Glutamatergic neuron (in vitro differentiated cells): ENCODE data around the gene DLAT. TPM values are rescaled to one million over a fixed set of nuclear protein-coding genes. Genes with fewer than 3 reads are reported as not detected.

ENCODE experiments used
- DNase-seq: peaks from one replicate; pipeline ENCODE4 v3.0.0; 2022
- H3K27ac Mint-ChIP-seq: one replicate; pipeline ENCODE4 v1.8.0; 2020; ENCODE audit warnings: mild to moderate bottlenecking, mixed read lengths, inconsistent platforms; ENCODE audit not compliant: unreplicated experiment
- H3K27me3 Mint-ChIP-seq: one replicate; pipeline ENCODE4 v1.8.0; 2020; ENCODE audit warnings: mild to moderate bottlenecking, moderate library complexity, mixed read lengths, inconsistent platforms; ENCODE audit not compliant: unreplicated experiment
- H3K36me3 Mint-ChIP-seq: one replicate; pipeline ENCODE4 v1.8.0; 2020; ENCODE audit warnings: mild to moderate bottlenecking, mixed read lengths, inconsistent platforms; ENCODE audit not compliant: unreplicated experiment
- H3K4me1 Mint-ChIP-seq: one replicate; pipeline ENCODE4 v1.8.0; 2020; ENCODE audit warnings: mild to moderate bottlenecking, low read depth, mixed read lengths, inconsistent platforms; ENCODE audit not compliant: unreplicated experiment
- H3K4me3 Mint-ChIP-seq: one replicate; pipeline ENCODE4 v1.8.0; 2020; ENCODE audit warnings: mild to moderate bottlenecking, mixed read lengths, inconsistent platforms; ENCODE audit not compliant: unreplicated experiment
- H3K9me3 Mint-ChIP-seq: one replicate; pipeline ENCODE4 v1.8.0; 2020; ENCODE audit warnings: mild to moderate bottlenecking, moderate library complexity, mixed read lengths, inconsistent platforms; ENCODE audit not compliant: unreplicated experiment
- total RNA-seq: library from RNA; stranded (reverse); fragmentation: NEBNext Ultra II Directional; extraction: Animal tissue kit (Norgen Biotek cat#: 25700); gene quantifications from one replicate; pipeline ENCODE4 v1.2.1, GENCODE V29; 2021; ENCODE audit not compliant: unreplicated experiment
- TF ChIP-seq, protein P1 (sequence below): fragments of 200-600 bp; sonication (generic); IDR thresholded peaks from one replicate; pipeline ENCODE4 v1.5.0; 2021; ENCODE audit not compliant: partially characterized antibody, unreplicated experiment

The DLAT gene
- total RNA-seq, 1 donor from 2014 or later = 55.0 TPM

DNA sequence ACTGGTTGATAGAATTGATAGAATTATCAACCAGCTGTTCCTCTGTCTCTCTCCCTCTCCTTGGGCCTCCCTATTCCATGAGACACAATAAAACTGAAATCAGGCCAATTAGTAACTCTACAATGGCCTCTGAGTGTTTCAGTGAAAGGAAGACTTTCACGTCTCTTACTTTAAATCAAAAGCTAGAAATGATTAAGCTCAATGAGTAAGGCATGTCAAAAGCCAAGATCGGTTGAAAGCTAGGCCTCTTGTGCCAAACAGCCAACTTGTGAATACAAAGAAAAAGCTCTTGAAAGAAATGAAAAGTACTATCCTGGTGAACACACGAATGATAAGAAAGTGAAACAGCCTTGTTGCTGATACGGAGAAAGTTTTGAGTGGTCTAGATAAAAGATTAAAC lies 32.0 kb downstream of the DLAT start:
- Mint-ChIP-seq H3K36me3 (peaks cover 4% of the 10 kb centered on the region), H3K27ac (no peak overlapping the region), H3K4me3 (no peak overlapping the region), H3K9me3 (no peaks in the 10 kb centered on the region), H3K4me1 (no peaks in the 10 kb centered on the region), H3K27me3 (peaks cover 2% of the 10 kb centered on the region)
- no peak for DNase-seq
- TF ChIP-seq, protein P1, sequence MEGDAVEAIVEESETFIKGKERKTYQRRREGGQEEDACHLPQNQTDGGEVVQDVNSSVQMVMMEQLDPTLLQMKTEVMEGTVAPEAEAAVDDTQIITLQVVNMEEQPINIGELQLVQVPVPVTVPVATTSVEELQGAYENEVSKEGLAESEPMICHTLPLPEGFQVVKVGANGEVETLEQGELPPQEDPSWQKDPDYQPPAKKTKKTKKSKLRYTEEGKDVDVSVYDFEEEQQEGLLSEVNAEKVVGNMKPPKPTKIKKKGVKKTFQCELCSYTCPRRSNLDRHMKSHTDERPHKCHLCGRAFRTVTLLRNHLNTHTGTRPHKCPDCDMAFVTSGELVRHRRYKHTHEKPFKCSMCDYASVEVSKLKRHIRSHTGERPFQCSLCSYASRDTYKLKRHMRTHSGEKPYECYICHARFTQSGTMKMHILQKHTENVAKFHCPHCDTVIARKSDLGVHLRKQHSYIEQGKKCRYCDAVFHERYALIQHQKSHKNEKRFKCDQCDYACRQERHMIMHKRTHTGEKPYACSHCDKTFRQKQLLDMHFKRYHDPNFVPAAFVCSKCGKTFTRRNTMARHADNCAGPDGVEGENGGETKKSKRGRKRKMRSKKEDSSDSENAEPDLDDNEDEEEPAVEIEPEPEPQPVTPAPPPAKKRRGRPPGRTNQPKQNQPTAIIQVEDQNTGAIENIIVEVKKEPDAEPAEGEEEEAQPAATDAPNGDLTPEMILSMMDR = no peak

DNA sequence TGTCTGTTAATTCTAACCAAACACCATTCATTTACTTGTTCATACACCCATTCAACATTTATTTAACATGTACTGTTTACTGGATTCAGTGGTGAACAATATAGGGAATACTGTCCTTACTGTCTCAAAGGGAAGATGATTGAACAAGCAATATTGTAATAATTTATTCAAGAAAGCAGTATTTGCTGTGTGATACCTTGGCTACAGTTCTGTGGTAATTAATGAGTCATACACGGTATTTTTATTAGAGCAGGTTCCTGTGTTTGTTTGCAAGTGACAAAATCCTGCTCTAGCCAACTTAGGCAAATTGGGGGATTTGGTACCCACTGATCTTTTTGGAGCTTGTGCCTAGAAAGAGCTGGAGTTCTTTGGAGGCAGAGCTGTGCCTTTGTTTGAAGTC lies 32.9 kb downstream of the DLAT start:
- H3K9me3 Mint-ChIP-seq = no peaks in the 10 kb centered on the region
- TF ChIP-seq, protein P1 = no peak
- H3K4me3 Mint-ChIP-seq = no peak overlapping the region
- peaks cover 2% of the 10 kb centered on the region for H3K27me3 Mint-ChIP-seq
- DNase-seq = no peak
- no peaks in the 10 kb centered on the region for H3K4me1 Mint-ChIP-seq
- H3K36me3 Mint-ChIP-seq = peaks cover 4% of the 10 kb centered on the region
- no peak overlapping the region for H3K27ac Mint-ChIP-seq

DNA sequence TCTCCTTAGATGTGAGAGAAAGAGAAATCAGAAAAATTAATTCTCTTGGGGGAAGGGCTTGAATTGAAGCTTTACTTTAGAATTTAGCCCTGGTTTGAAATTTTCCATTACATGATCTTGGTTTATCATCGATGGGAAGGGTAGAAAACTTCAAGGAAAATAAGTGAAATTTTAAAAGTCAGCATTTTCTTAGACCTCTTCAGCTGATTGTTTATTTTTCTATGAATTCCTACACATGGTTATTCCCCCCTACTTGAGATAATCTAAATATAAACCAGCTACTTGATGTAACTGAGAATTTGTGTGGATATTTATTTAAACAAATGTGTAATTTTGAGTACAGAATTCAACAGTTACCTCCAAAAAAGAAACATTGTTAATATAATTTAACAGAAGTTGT lies 37.7 kb downstream of the DLAT start:
- TF ChIP-seq, protein P1 = no peak
- Mint-ChIP-seq H3K9me3 (no peaks in the 10 kb centered on the region), H3K4me1 (no peaks in the 10 kb centered on the region), H3K27me3 (no peaks in the 10 kb centered on the region), H3K36me3 (no peaks in the 10 kb centered on the region), H3K27ac (no peak overlapping the region), H3K4me3 (no peak overlapping the region)
- DNase-seq = no peak

DNA sequence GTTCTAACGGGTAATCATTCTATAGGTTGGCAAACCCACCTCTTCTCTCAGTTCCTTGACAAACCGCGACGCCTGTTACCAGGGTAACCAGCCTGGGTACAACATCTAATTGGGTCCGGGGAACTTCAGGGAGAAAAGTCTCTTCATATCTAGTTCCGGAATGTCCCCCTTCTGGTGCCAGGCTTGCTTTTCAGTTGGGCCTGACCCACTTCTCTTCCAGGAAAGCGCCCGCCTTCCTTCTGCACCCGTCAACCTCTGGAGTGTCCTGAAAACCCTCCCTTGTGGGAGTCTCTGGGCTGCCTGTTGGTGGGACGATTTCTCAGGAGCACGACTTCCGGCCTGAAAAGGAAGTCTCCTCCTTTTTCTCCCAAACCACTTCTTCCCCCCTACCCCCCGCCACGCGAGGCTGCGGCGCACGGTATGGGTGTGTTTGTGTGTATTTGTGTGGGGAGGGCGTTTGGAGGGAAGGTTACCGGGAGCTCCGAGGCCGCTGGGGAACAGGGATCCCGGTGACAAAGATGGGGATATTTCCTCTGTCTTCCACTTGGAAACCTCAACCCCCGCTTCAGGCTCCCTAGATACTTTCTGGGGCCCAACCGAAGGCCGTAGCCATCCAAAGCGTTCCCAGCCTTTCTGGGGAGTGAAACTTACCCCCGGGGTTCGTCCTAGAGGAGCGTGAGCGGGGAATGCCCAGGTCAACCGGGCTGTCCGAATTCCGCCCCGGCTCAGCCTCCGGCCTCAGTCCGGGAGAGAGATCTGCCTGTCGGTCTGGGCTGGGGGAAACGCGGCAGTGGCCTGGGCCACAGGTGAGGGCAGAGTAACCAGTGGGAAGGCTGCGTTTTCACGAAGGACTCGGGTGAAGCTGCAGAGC lies 49.0 kb downstream of the DLAT start, which contains the start of the genes NKAPD1 and PIH1D2:
Gene NKAPD1, plus strand, starts transcription at position 359 of the 871 bp plus-strand sequence. CDS start 1,276 bp downstream, outside the sequence.
Gene PIH1D2, minus strand, starts transcription at position 77 of the 871 bp plus-strand sequence. CDS start 843 bp downstream, outside the sequence.
- peak; percentile 67 for DNase-seq
- Mint-ChIP-seq H3K4me1 (peaks cover 7% of the 10 kb centered on the region), H3K4me3 (peak within 1 kb of the TSS; percentile 96), H3K9me3 (no peaks in the 10 kb centered on the region), H3K27me3 (no peaks in the 10 kb centered on the region), H3K36me3 (no peaks in the 10 kb centered on the region), H3K27ac (peak within 1 kb of the TSS; percentile 99)
- TF ChIP-seq, protein P1 = no peak

DNA sequence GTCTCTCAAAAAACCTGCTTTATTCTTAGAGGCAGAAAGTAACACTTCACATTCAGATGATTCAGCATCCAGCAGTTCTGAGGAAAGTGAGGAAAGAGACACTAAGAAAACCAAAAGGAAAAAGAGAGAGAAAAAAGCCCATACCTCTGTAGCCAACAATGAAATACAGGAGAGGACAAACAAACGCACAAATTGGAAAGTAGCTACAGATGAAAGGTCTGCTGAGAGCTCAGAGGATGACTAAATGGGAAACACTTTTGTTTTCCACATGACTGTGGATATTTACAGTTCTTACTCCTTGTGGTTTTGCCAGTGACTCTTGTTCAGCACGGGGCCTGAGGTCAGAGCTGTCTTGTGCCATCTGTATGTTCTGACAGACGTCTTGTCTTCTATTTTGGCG lies 57.5 kb downstream of the DLAT start:
- Mint-ChIP-seq H3K4me1 (peaks cover 10% of the 10 kb centered on the region), H3K27ac (no peak overlapping the region), H3K36me3 (peaks cover 3% of the 10 kb centered on the region), H3K27me3 (peaks cover 6% of the 10 kb centered on the region), H3K9me3 (peaks cover 9% of the 10 kb centered on the region), H3K4me3 (no peak overlapping the region)
- TF ChIP-seq, protein P1 = no peak
- DNase-seq = no peak
